ENCODE data around the gene ZNF831. TPM values are rescaled to one million over a fixed set of nuclear protein-coding genes. Genes with fewer than 3 reads are reported as not detected.

ZNF831 gene
- polyA plus RNA-seq, 12 donors = 0.15 to 0.68 (median 0.31) TPM; not detected in 2

- DNase-seq = no peak
Observed at GRCh38 chr20:59211208-59211765, 47.7 kb downstream of the ZNF831 start.

GRCh38 chr20:59214073-59214472, 50.5 kb downstream of the ZNF831 start:
- DNase-seq = no peak

- DNase-seq = no peak
Observed at GRCh38 chr20:59214606-59215547, 51.3 kb downstream of the ZNF831 start.

GRCh38 chr20:59217173-59217572, 53.6 kb downstream of the ZNF831 start:
- DNase-seq = no peak

- no peak for DNase-seq
Observed at GRCh38 chr20:59217794-59218280, 54.2 kb downstream of the ZNF831 start.

- no peak for DNase-seq
Observed at GRCh38 chr20:59219211-59219610, 55.6 kb downstream of the ZNF831 start.

GRCh38 chr20:59220161-59220560, 56.5 kb downstream of the ZNF831 start:
- no peak for DNase-seq

- peak; percentile 25 for DNase-seq
Observed at GRCh38 chr20:59221049-59221706, 57.6 kb downstream of the ZNF831 start.

GRCh38 chr20:59221707-59222252, 58.2 kb downstream of the ZNF831 start:
- no peak for DNase-seq

GRCh38 chr20:59222253-59223181, 58.9 kb downstream of the ZNF831 start:
- DNase-seq = peak; percentile 86

- DNase-seq = peak; percentile 36
Observed at GRCh38 chr20:59223182-59223601, 59.6 kb downstream of the ZNF831 start.

GRCh38 chr20:59223750-59224149, 60.1 kb downstream of the ZNF831 start:
- DNase-seq = no peak

- no peak for DNase-seq
Observed at GRCh38 chr20:59224236-59224635, 60.6 kb downstream of the ZNF831 start.

GRCh38 chr20:59230385-59230784, 66.8 kb downstream of the ZNF831 start:
- DNase-seq = no peak

GRCh38 chr20:59231124-59231804, 67.6 kb downstream of the ZNF831 start:
- no peak for DNase-seq

GRCh38 chr20:59232618-59233017, 69.0 kb downstream of the ZNF831 start:
- DNase-seq = no peak

GRCh38 chr20:59235226-59235625, 71.6 kb downstream of the ZNF831 start:
- no peak for DNase-seq

- no peak for DNase-seq
Observed at GRCh38 chr20:59240006-59240405, 76.4 kb downstream of the ZNF831 start.

- no peak for DNase-seq
Observed at GRCh38 chr20:59242714-59243626, 79.3 kb downstream of the ZNF831 start.
